Stomach smooth muscle (tissue), 2 donors: ENCODE data around the gene BCL2L1.
"Not testable (repeated sequence)": the region's sequence is repeated elsewhere in the genome, so short reads cannot be mapped to it uniquely, and the experiment has no call there.

ENCODE experiments used
- H3K27ac ChIP-seq: one replicate; pipeline ENCODE4 v1.7.0; 2013; ENCODE audit warnings: mild to moderate bottlenecking, low read length, inconsistent platforms
- H3K27me3 ChIP-seq, 2 donors: one replicate each; pipeline ENCODE4 v1.7.0; 2013; ENCODE audit warnings: low read length in 2 of 2; ENCODE audit not compliant: insufficient read depth in 2 of 2, control insufficient read depth in 1 of 2
- H3K36me3 ChIP-seq, 2 donors: one replicate each; pipeline ENCODE4 v1.7.0; 2013; ENCODE audit warnings: low read length in 2 of 2; ENCODE audit not compliant: control insufficient read depth in 2 of 2, insufficient read depth in 2 of 2
- H3K4me1 ChIP-seq: one replicate; pipeline ENCODE4 v1.7.0; 2013; ENCODE audit warnings: low read length; ENCODE audit not compliant: control insufficient read depth, insufficient read depth
- H3K4me3 ChIP-seq, 2 donors: one replicate each; pipeline ENCODE4 v1.7.0; 2013; ENCODE audit warnings: low read length in 2 of 2
- H3K9ac ChIP-seq, 2 donors: one replicate each; pipeline ENCODE4 v1.7.0; 2013; ENCODE audit warnings: low read length in 2 of 2, mild to moderate bottlenecking in 1 of 2
- H3K9me3 ChIP-seq, 2 donors: one replicate each; pipeline ENCODE4 v1.7.0; 2013; ENCODE audit warnings: low read length in 2 of 2; ENCODE audit not compliant: control insufficient read depth in 2 of 2
- donor health status: healthy.
- donor health status: Pancreatic carcinoma.

The BCL2L1 gene

DNA sequence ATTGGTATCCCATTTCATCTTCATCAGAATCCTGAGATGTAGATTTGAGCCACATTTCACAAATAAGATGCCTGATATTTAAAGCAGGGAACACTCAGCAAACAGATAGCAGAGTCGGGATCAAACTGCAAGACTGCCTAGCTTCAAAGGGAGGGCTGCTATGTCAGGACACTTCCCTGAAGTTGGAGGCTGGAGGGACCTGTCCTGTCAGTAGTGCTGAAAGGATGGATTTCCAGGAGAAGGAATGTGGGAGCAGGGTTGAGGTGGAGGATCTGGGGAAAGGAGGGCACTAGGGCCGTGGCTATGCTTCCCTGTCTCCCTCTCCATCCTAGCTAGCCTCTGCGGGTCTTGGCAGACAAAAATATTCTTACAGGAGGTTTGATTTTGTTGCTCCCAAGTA, 52.8 kb downstream of the BCL2L1 start:
- peak overlapping the region; percentile 79 for H3K27ac ChIP-seq
- H3K9ac ChIP-seq, result peak overlapping the region in 1 of 2 donors; percentile 47
- peak overlapping the region in 1 of 2 donors; percentile 52 for H3K4me3 ChIP-seq
- peaks cover 11% of the 10 kb centered on the region in 2 donors for H3K36me3 ChIP-seq
- peaks cover 58% of the 10 kb centered on the region for H3K4me1 ChIP-seq
- H3K9me3 ChIP-seq, result no peaks in the 10 kb centered on the region
- H3K27me3 ChIP-seq, result no peaks in the 10 kb centered on the region

DNA sequence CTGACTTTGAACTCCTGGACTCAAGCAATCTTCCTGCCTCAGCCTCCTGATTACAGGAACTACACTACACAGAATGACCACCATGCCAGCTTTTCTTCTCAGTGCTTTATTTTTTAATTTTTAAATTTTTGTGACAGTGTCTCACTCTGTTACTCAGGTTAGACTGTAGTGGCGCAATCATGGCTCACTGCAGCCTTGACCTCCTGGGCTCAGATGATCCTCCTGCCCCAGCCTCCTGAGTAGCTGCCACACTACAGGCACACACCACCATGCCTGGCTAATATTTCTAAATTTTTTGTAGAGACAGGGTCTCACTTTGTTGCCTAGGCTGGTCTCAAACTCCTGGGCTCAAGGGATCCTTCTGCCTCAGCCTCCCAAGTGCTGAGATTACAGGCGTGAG, 53.7 kb downstream of the BCL2L1 start:
- Histone ChIP-seq H3K36me3 (peaks cover 11 to 12% of the 10 kb centered on the region in 2 donors), H3K27ac (peak overlapping the region; percentile 79), H3K4me1 (peaks cover 65% of the 10 kb centered on the region)
- H3K9ac ChIP-seq, H3K9me3 ChIP-seq, H3K27me3 ChIP-seq, H3K4me3 ChIP-seq: not testable (repeated sequence)

DNA sequence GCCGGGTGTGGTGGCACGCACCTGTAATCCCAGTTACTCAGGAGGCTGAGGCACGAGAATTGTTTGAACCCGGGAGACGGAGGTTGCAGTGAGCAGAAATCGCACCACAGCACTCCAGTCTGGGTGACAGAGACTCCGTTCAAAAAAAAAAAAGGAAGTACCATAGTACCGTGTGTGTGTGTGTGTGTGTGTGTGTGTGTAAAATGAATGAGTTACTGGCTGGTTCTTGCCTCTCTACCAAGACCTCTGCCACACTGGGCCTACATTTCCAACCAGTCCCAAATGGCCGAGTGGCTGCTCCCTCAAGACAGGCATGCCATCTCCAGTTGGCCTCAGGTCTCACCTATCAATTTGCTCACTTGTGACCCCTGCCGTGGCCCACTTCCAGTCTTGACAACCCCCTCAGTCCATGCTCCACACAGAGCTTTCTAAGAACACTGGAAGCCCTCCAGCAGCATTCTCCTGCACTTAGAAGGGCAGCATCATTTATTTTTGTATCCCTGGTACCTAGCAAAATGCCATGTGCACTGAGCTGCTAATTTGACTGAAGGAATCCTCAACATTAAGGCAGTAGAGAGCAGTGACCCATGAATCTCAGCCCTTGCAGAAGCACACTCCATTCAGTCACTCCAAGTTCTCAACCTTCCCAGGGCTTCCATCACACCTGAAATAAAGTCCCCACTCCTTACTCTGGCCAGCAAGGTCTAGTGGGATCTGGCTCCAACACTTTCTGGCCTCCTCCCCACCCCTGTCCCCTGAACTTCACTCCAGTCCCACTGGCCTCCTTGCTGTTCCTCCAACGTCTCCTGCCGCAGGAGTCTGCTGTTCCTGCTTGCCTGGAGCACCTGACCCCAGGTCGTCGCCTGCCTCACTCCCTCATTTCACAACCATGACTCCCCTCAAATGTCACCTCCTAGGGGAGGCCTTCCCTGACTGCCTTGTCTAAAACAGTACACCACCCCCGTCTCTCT, 55.1 kb downstream of the BCL2L1 start:
- H3K4me1 ChIP-seq, result peaks cover 67% of the 10 kb centered on the region
- H3K9ac ChIP-seq, result no peak overlapping the region
- peak overlapping the region; percentile 41 for H3K27ac ChIP-seq

GRCh38 chr20:31666258-31667042, 56.2 kb downstream of the BCL2L1 start:
- Histone ChIP-seq H3K9me3 (no peaks in the 10 kb centered on the region), H3K27ac (peak overlapping the region; percentile 11), H3K4me1 (peaks cover 68% of the 10 kb centered on the region), H3K27me3 (no peaks in the 10 kb centered on the region), H3K36me3 (peaks cover 11 to 12% of the 10 kb centered on the region in 2 donors), H3K4me3 (no peak overlapping the region), H3K9ac (no peak overlapping the region)

More for the DNA sequence above, 55.1 kb downstream of the BCL2L1 start:
- Histone ChIP-seq H3K9me3 (no peaks in the 10 kb centered on the region), H3K36me3 (peaks cover 11 to 12% of the 10 kb centered on the region in 2 donors), H3K27me3 (no peaks in the 10 kb centered on the region), H3K4me3 (no peak overlapping the region)

- Histone ChIP-seq H3K36me3 (peaks cover 11 to 12% of the 10 kb centered on the region in 2 donors), H3K9ac (no peak overlapping the region), H3K9me3 (no peaks in the 10 kb centered on the region), H3K4me1 (peaks cover 64% of the 10 kb centered on the region), H3K4me3 (no peak overlapping the region), H3K27me3 (no peaks in the 10 kb centered on the region), H3K27ac (no peak overlapping the region)
Measured at GRCh38 chr20:31665753-31666152, 56.9 kb downstream of the BCL2L1 start.

DNA sequence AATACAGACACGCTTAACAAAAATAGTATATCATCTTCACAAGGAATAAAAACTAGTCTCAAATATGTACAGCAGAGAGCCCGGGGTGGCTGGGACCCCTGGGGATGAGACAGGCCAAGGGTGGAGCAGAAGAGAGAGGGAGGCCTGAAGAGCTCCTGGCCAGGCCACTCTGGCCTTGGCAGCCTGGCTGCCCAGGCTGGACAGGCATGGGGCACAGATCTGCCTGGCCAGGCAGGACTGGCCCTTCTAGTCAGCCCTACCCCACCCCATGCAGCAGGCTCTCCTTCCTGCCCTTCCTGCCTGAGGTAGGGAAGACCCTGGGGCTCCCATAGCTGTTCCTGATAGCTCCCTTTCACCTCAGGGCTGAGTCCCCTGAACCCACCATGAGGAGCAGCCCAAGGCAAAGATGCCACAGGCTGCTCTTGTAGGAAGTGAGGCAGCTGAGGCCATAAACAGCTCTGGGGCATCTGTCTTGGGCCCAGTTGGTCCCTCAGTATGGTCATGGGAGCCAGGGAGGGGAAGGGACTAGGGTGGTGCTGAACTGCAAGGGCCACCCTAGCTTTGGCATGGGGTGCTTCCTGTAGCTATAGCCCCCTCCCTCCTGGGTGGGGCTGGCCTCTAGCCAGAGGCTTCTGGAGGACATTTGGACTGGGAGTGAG, 57.8 kb downstream of the BCL2L1 start:
- Histone ChIP-seq H3K27me3 (no peaks in the 10 kb centered on the region), H3K27ac (no peak overlapping the region), H3K36me3 (peaks cover 11 to 12% of the 10 kb centered on the region in 2 donors), H3K9ac (no peak overlapping the region), H3K9me3 (no peaks in the 10 kb centered on the region), H3K4me3 (no peak overlapping the region), H3K4me1 (peaks cover 54% of the 10 kb centered on the region)

DNA sequence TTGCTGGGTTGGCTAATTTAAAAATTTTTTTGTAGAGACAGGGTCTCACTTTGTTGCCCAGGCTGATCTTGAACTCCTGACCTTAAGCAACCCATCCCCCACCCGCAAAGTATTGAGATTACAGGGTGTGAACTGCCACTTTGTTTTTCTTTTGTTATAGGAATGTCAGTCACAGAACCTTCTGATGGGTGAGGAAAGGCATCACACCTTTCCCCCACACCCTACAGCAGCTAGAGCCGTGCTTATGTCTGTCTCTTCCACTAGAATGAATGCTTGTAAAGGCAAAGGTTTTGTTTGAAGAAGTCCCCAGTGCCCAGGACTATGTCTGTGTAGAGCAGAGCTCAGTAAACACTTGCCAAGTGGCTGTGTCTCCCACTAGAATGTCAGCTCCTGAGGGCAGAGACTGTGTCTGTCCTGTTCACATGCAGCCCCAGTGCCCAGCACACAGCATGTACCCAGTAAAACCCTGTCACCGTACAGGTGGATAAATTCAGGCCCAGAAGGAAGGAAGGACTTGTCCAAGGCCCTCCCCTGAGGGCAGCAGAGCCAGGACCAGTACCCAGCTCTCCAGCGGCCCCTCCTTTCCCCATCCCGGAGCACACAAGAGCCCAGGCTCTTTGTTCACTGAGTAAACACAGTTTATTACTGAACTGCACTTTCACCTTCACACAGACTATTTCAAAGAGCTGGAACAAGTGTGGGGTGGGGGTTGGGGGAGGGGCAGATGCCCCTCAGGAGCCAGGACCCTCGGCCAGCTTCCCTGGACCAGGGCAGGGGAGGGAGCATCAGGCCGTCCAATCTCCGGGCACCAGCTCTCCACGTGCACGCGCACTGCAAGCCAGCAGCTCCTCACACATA, 58.6 kb downstream of the BCL2L1 start:
- Histone ChIP-seq H3K27ac (no peak overlapping the region), H3K4me3 (no peak overlapping the region), H3K9ac (no peak overlapping the region), H3K4me1 (peaks cover 47% of the 10 kb centered on the region), H3K9me3 (no peaks in the 10 kb centered on the region), H3K36me3 (peaks cover 11 to 12% of the 10 kb centered on the region in 2 donors), H3K27me3 (no peaks in the 10 kb centered on the region)

DNA sequence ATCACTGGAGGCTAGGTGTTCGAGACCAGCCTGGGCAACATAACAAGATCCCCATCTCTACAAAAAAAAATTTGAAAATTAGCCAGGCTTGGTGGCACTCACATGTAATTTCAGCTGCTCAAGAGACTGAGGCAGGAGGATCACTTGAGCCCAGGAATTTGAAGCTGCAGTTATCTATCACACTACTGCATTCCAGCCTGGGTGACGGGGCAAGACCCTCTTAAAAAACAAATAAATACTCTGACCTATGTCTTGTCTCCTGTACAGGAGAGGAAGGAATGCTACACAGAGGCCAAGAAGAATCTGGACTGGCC, 59.2 kb downstream of the BCL2L1 start:
- Histone ChIP-seq H3K9me3 (no peaks in the 10 kb centered on the region), H3K27ac (no peak overlapping the region), H3K4me3 (no peak overlapping the region), H3K27me3 (no peaks in the 10 kb centered on the region), H3K36me3 (peaks cover 11 to 12% of the 10 kb centered on the region in 2 donors), H3K4me1 (peaks cover 44% of the 10 kb centered on the region), H3K9ac (no peak overlapping the region)

DNA sequence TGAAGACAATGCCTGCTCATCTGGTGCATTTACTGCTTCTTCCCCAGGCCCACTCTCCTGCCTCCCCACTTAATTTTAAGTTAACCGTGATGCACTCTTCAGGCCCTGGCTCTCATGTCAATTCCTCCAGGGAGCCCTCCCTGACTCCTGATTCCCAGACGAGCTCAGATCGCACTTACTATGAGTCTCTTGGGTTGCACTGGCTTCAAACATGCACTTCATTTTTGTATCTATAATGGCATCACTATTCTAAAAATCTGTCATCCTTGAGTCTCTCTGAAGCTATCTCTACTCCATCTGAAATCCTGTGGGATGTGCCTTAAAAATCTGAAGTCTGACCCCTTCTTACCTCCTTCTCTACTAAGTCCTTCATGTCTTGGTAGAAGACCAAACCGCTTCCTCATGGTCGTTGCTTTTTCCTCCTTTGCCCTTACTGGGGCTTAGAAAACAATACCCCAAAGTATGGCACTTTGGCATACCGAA, 60.3 kb downstream of the BCL2L1 start:
- Histone ChIP-seq H3K9me3 (no peaks in the 10 kb centered on the region), H3K9ac (no peak overlapping the region), H3K27ac (no peak overlapping the region), H3K27me3 (no peaks in the 10 kb centered on the region), H3K4me3 (peak overlapping the region in 1 of 2 donors; percentile 74), H3K36me3 (peaks cover 11 to 12% of the 10 kb centered on the region in 2 donors), H3K4me1 (peaks cover 40% of the 10 kb centered on the region)
